K562 (cell line): Measurements from ENCODE around the gene ATP6V0C. TPM values are rescaled to one million over a fixed set of nuclear protein-coding genes. Genes with fewer than 3 reads are reported as not detected.
A peak's percentile ranks its signal among the peaks of the same experiment; 100 is the strongest.

Source experiments
- FOXM1 ChIP-seq, 2 experiments: fragments of 450-650 bp in 1 of 2; sonication (generic) in 1 of 2; formaldehyde crosslinking in 1 of 2; IDR thresholded peaks; 2 replicates each; pipeline versions ENCODE4 v1.6.1 to v1.9.0; 2017 to 2022; ENCODE audit warnings: low read depth in 2 of 2, mild to moderate bottlenecking in 2 of 2, missing genetic modification reagents in 1 of 2, moderate library complexity in 1 of 2
- OTX1 ChIP-seq: fragments of 450-650 bp; formaldehyde crosslinking; IDR thresholded peaks from 2 replicates; pipeline ENCODE4 v1.4.0; 2022; ENCODE audit warnings: mild to moderate bottlenecking
- POLR2AphosphoS5 ChIP-seq: IDR thresholded peaks from 2 replicates; pipeline ENCODE4 v1.6.1; 2011; ENCODE audit warnings: mild to moderate bottlenecking, low read depth, low read length, moderate library complexity; ENCODE audit not compliant: control insufficient read depth, insufficient read depth
- POLR2H ChIP-seq: IDR thresholded peaks from 2 replicates; pipeline ENCODE4 v1.6.1; 2016; ENCODE audit warnings: missing genetic modification characterization, low read depth, mild to moderate bottlenecking, control low read depth, missing compliant biosample characterization, moderate library complexity
- POLR3G ChIP-seq: IDR thresholded peaks from 2 replicates; pipeline ENCODE4 v1.6.1; 2011; ENCODE audit not compliant: insufficient read length, insufficient replicate concordance; ENCODE audit errors: extremely low read depth
- RAD51 ChIP-seq: fragments of 450-650 bp; IDR thresholded peaks from 2 replicates; pipeline ENCODE4 v1.7.1; 2016; ENCODE audit warnings: low read depth, mild to moderate bottlenecking, borderline replicate concordance
- SMARCE1 ChIP-seq: fragments of 450-650 bp; IDR thresholded peaks from 2 replicates; pipeline ENCODE4 v1.7.1; 2016; ENCODE audit warnings: mild to moderate bottlenecking
- ZC3H8 ChIP-seq: fragments of 450-650 bp; IDR thresholded peaks from 2 replicates; pipeline ENCODE4 v1.6.1; 2017
- ZNF23 ChIP-seq: fragments of 250-450 bp; sonication (Bioruptor Pico); IDR thresholded peaks from 2 replicates; pipeline ENCODE4 v1.4.0; 2020; ENCODE audit warnings: mild to moderate bottlenecking
- ZNF384 ChIP-seq: IDR thresholded peaks from 2 replicates; pipeline ENCODE4 v1.6.1; 2012; ENCODE audit warnings: low read depth, low read length, improper control_type of control experiment
- polyA plus RNA-seq, 8 experiments: library from polyadenylated mRNA; depleted of rRNA in 4 of 8; stranded (reverse) in 5 of 8; unstranded in 3 of 8; fragments of >200 nt; fragmentation: Nextera tagmentation in 2 of 8; fragmentation: Illumina TruSeq in 1 of 8; extraction: Ambion mirVana in 2 of 8; extraction: Trizol in 1 of 8; gene quantifications; 2 replicates each; pipeline versions ENCODE4 v1.2.1 to v1.2.3, GENCODE V29; 2011 to 2014; ENCODE audit warnings: inconsistent platforms in 1 of 8, missing spikeins in 1 of 8
- total RNA-seq, 7 experiments: library from RNA; depleted of rRNA in 6 of 7; stranded (reverse); fragments of >200 nt in 6 of 7; fragmentation: Illumina TruSeq in 2 of 7; extraction: Trizol in 2 of 7; gene quantifications; 2 replicates each; pipeline versions ENCODE4 v1.2.1 to v1.2.3, GENCODE V29; 2011 to 2021; ENCODE audit warnings: low replicate concordance in 1 of 7
- TF ChIP-seq, protein P1 (sequence below): fragments of 250-450 bp; sonication (Bioruptor Pico); IDR thresholded peaks from 2 replicates; pipeline ENCODE4 v1.4.0; 2020; ENCODE audit warnings: mild to moderate bottlenecking, moderate library complexity, borderline replicate concordance
- TF ChIP-seq, protein P2 (sequence below), 2 experiments: fragments of 450-650 bp; formaldehyde crosslinking in 1 of 2; IDR thresholded peaks; 2 replicates each; pipeline versions ENCODE4 v1.4.0 to v1.6.1; 2014 to 2020; ENCODE audit warnings: mild to moderate bottlenecking in 2 of 2, borderline replicate concordance in 1 of 2, low read depth in 1 of 2
- TF ChIP-seq, protein P3 (sequence below): sonication (generic); formaldehyde crosslinking; IDR thresholded peaks from 2 replicates; pipeline ENCODE4 v1.8.0; 2022; ENCODE audit warnings: mild to moderate bottlenecking, missing genetic modification reagents

ATP6V0C gene
- total and polyA plus RNA-seq, 9 of the 15 experiments (the other 6 are each of a cell fraction or from before 2014, with no cell fraction given) = 2.9 to 228 (median 22.7) TPM

DNA sequence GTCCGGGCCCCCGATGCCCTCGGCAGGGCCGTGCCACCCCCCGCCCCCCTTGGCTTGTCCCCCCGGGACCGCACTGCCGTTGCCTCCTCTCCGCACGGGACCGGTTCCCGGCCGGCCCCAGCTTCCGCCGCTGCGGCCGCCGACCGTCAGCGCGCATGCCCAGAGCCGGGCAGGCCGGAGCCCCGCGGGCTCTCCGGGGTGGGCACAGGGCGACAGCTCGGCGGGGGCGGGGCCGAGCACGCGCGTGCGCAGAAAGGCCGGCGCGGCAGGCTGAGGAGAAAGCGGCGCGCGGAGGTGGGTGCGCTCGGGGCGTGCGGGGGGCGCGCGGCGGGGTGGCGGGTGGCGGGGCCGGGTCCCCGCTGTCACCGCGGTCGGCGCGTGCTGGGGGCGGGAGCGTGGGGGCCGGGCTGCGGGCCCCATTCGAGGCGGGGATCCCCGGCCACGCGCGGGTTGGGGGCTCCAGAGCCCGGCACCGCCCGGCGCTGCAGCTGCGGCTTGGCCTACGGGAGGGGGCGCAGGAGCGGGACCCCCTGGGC is 38.8 kb upstream of the ATP6V0C start, which contains the start of gene TBC1D24 (continued):
- TF ChIP-seq, protein P1, sequence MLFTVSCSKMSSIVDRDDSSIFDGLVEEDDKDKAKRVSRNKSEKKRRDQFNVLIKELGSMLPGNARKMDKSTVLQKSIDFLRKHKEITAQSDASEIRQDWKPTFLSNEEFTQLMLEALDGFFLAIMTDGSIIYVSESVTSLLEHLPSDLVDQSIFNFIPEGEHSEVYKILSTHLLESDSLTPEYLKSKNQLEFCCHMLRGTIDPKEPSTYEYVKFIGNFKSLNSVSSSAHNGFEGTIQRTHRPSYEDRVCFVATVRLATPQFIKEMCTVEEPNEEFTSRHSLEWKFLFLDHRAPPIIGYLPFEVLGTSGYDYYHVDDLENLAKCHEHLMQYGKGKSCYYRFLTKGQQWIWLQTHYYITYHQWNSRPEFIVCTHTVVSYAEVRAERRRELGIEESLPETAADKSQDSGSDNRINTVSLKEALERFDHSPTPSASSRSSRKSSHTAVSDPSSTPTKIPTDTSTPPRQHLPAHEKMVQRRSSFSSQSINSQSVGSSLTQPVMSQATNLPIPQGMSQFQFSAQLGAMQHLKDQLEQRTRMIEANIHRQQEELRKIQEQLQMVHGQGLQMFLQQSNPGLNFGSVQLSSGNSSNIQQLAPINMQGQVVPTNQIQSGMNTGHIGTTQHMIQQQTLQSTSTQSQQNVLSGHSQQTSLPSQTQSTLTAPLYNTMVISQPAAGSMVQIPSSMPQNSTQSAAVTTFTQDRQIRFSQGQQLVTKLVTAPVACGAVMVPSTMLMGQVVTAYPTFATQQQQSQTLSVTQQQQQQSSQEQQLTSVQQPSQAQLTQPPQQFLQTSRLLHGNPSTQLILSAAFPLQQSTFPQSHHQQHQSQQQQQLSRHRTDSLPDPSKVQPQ (CRISPR knock-in tag) = no peak
- TF ChIP-seq OTX1 (CRISPR knock-in tag) = no peak
- no peak for TF ChIP-seq RAD51
- peak; percentile 38; the same call in 1 of the 2 replicates for TF ChIP-seq POLR2AphosphoS5
- no peak for TF ChIP-seq POLR3G
- TF ChIP-seq ZNF384 = no peak
- no peak for TF ChIP-seq SMARCE1
- TF ChIP-seq, protein P2, sequence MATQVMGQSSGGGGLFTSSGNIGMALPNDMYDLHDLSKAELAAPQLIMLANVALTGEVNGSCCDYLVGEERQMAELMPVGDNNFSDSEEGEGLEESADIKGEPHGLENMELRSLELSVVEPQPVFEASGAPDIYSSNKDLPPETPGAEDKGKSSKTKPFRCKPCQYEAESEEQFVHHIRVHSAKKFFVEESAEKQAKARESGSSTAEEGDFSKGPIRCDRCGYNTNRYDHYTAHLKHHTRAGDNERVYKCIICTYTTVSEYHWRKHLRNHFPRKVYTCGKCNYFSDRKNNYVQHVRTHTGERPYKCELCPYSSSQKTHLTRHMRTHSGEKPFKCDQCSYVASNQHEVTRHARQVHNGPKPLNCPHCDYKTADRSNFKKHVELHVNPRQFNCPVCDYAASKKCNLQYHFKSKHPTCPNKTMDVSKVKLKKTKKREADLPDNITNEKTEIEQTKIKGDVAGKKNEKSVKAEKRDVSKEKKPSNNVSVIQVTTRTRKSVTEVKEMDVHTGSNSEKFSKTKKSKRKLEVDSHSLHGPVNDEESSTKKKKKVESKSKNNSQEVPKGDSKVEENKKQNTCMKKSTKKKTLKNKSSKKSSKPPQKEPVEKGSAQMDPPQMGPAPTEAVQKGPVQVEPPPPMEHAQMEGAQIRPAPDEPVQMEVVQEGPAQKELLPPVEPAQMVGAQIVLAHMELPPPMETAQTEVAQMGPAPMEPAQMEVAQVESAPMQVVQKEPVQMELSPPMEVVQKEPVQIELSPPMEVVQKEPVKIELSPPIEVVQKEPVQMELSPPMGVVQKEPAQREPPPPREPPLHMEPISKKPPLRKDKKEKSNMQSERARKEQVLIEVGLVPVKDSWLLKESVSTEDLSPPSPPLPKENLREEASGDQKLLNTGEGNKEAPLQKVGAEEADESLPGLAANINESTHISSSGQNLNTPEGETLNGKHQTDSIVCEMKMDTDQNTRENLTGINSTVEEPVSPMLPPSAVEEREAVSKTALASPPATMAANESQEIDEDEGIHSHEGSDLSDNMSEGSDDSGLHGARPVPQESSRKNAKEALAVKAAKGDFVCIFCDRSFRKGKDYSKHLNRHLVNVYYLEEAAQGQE (IDR thresholded peaks at IDR 0.05; ENCODE audit: borderline replicate concordance) = peak; percentile 37; the same call in 1 of the 2 replicates
- TF ChIP-seq, protein P2 (CRISPR knock-in tag; IDR thresholded peaks at IDR 0.05; ENCODE audit: low read depth) = no peak
- no peak for TF ChIP-seq POLR2H (tag)
- TF ChIP-seq FOXM1 (IDR thresholded peaks at IDR 0.05; ENCODE audit: low read depth) = no peak
- TF ChIP-seq FOXM1 (CRISPR knock-in tag; IDR thresholded peaks at IDR 0.05; ENCODE audit: low read depth) = 0 out of 2 replicates have a peak, but pooled peaks have one; percentile 22
- TF ChIP-seq, protein P3, sequence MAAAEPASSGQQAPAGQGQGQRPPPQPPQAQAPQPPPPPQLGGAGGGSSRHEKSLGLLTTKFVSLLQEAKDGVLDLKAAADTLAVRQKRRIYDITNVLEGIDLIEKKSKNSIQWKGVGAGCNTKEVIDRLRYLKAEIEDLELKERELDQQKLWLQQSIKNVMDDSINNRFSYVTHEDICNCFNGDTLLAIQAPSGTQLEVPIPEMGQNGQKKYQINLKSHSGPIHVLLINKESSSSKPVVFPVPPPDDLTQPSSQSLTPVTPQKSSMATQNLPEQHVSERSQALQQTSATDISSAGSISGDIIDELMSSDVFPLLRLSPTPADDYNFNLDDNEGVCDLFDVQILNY (CRISPR knock-in tag) = no peak
- no peak for TF ChIP-seq ZC3H8
- TF ChIP-seq ZNF23 (CRISPR knock-in tag) = no peak
